HepG2 (cell line): ENCODE data around the gene KANSL1. TPM values are rescaled to one million over a fixed set of nuclear protein-coding genes. Genes with fewer than 3 reads are reported as not detected.

Source experiments
- CEBPB ChIP-seq: IDR thresholded peaks from 2 replicates; pipeline ENCODE4 v1.6.1; 2011; ENCODE audit warnings: low read depth, low read length, improper control_type of control experiment, borderline replicate concordance
- CHD2 ChIP-seq: IDR thresholded peaks from 2 replicates; pipeline ENCODE4 v1.6.1; 2011; ENCODE audit warnings: low read depth, low read length, improper control_type of control experiment
- ETV6 ChIP-seq: sonication (generic); formaldehyde crosslinking; conservative IDR thresholded peaks from 2 replicates; pipeline ENCODE4 v1.4.0; 2020; ENCODE audit warnings: missing genetic modification reagents
- HHEX ChIP-seq: IDR thresholded peaks from 2 replicates; pipeline ENCODE4 v1.6.1; 2016; ENCODE audit warnings: control low read depth
- JUND ChIP-seq: sonication (generic); formaldehyde crosslinking; IDR thresholded peaks from 2 replicates; pipeline ENCODE4 v1.8.0; 2022; ENCODE audit warnings: mild to moderate bottlenecking, missing genetic modification reagents
- KDM5A ChIP-seq: fragments of 200-600 bp; sonication (generic); IDR thresholded peaks from 2 replicates; pipeline ENCODE4 v1.7.0; 2018; ENCODE audit warnings: antibody characterized with exemption, mild to moderate bottlenecking, low read length, borderline replicate concordance
- NFAT5 ChIP-seq: sonication (generic); formaldehyde crosslinking; IDR thresholded peaks from 2 replicates; pipeline ENCODE4 v1.4.0; 2020; ENCODE audit warnings: missing genetic modification reagents
- PBX2 ChIP-seq: IDR thresholded peaks from 2 replicates; pipeline ENCODE4 v1.6.1; 2016; ENCODE audit warnings: control low read depth
- PHF5A ChIP-seq: IDR thresholded peaks from one replicate; pipeline ENCODE4 v1.6.1; 2018; ENCODE audit warnings: low read depth, missing genetic modification reagents; ENCODE audit not compliant: unreplicated experiment
- PPARG ChIP-seq: conservative IDR thresholded peaks from 2 replicates; pipeline ENCODE4 v1.6.1; 2016; ENCODE audit warnings: missing biosample characterization, missing genetic modification reagents
- SNAI1 ChIP-seq: sonication (generic); formaldehyde crosslinking; IDR thresholded peaks from 2 replicates; pipeline ENCODE4 v1.5.0; 2020; ENCODE audit warnings: mild to moderate bottlenecking, missing genetic modification reagents, borderline replicate concordance
- TEF ChIP-seq: sonication (generic); formaldehyde crosslinking; IDR thresholded peaks from 2 replicates; pipeline ENCODE4 v1.5.0; 2020; ENCODE audit warnings: missing genetic modification reagents
- ZBTB14 ChIP-seq: sonication (generic); formaldehyde crosslinking; IDR thresholded peaks from 2 replicates; pipeline ENCODE4 v1.4.0; 2020; ENCODE audit warnings: missing genetic modification reagents
- ZBTB25 ChIP-seq: IDR thresholded peaks from 2 replicates; pipeline ENCODE4 v1.6.1; 2018; ENCODE audit warnings: missing genetic modification reagents
- ZBTB37 ChIP-seq: sonication (generic); formaldehyde crosslinking; IDR thresholded peaks from 2 replicates; pipeline ENCODE4 v1.4.0; 2020; ENCODE audit warnings: mild to moderate bottlenecking, missing genetic modification reagents
- ZNF382 ChIP-seq: sonication (generic); formaldehyde crosslinking; IDR thresholded peaks from 2 replicates; pipeline ENCODE4 v1.5.0; 2020; ENCODE audit warnings: missing genetic modification reagents, mild to moderate bottlenecking, borderline replicate concordance
- ZNF564 ChIP-seq: sonication (generic); formaldehyde crosslinking; IDR thresholded peaks from 2 replicates; pipeline ENCODE4 v1.8.1; 2023; ENCODE audit warnings: mild to moderate bottlenecking, missing genetic modification reagents
- ZNF570 ChIP-seq: sonication (generic); formaldehyde crosslinking; IDR thresholded peaks from 2 replicates; pipeline ENCODE4 v1.4.0; 2020; ENCODE audit warnings: mild to moderate bottlenecking, missing genetic modification reagents, borderline replicate concordance
- ZNF576 ChIP-seq: sonication (generic); formaldehyde crosslinking; IDR thresholded peaks from 2 replicates; pipeline ENCODE4 v1.4.0; 2020; ENCODE audit warnings: mild to moderate bottlenecking, missing genetic modification reagents
- polyA plus RNA-seq, 8 experiments: library from polyadenylated mRNA; depleted of rRNA in 3 of 8; stranded (reverse) in 7 of 8; unstranded in 1 of 8; fragments of >200 nt; fragmentation: Illumina TruSeq in 4 of 8; extraction: Trizol in 4 of 8; gene quantifications; 2 replicates each; pipeline versions ENCODE4 v1.2.1 to v1.2.3, GENCODE V29; 2011 to 2016; ENCODE audit warnings: low read depth in 4 of 8, missing spikeins in 1 of 8, mixed read lengths in 1 of 8; ENCODE audit not compliant: insufficient read depth in 1 of 8
- total RNA-seq, 5 experiments: library from RNA; depleted of rRNA; stranded (reverse); fragments of >200 nt; fragmentation: Illumina TruSeq; extraction: Trizol; gene quantifications; 2 replicates each; pipeline ENCODE4 v1.2.3, GENCODE V29; 2016; ENCODE audit warnings: low read depth in 1 of 5

Gene KANSL1
- total and polyA plus RNA-seq, 2 of the 13 experiments (the other 11 are each of a cell fraction or from before 2014, with no cell fraction given): 24.0 to 59.6 TPM

GRCh38 chr17:46193151-46193625 lies at the start of gene KANSL1 (continued):
- TF ChIP-seq ZBTB37 (CRISPR knock-in tag) (no peak), CHD2 (0 out of 2 replicates have a peak, but pooled peaks have one; percentile 58), PHF5A (CRISPR knock-in tag) (no peak), ZNF382 (CRISPR knock-in tag) (no peak), ETV6 (CRISPR knock-in tag) (no peak), HHEX (CRISPR knock-in tag) (no peak), NFAT5 (CRISPR knock-in tag) (no peak), JUND (CRISPR knock-in tag) (no peak), PPARG (no peak), SNAI1 (CRISPR knock-in tag) (no peak), ZNF576 (CRISPR knock-in tag) (no peak), TEF (CRISPR knock-in tag) (no peak), ZNF570 (CRISPR knock-in tag) (no peak), CEBPB (no peak), ZNF564 (CRISPR knock-in tag) (no peak), PBX2 (CRISPR knock-in tag) (no peak), ZBTB25 (CRISPR knock-in tag) (peak; percentile 21; the same call in 1 of the 2 replicates), KDM5A (no peak), ZBTB14 (no peak; the same call in 1 of the 2 replicates)
